OCI-LY3 (cell line): ENCODE data around the gene B3GNT2.

Experiments used
- EZH2phosphoT487 ChIP-seq: fragments of 200-600 bp; shearing (Covaris generic); IDR thresholded peaks from 2 replicates; pipeline ENCODE4 v1.6.1; 2018; ENCODE audit warnings: antibody characterized with exemption, mixed run types, low read depth
- TF ChIP-seq, protein P1 (sequence below): fragments of 200-600, 300-600 bp; sonication (generic); IDR thresholded peaks from 2 replicates; pipeline ENCODE4 v1.5.1; 2014; ENCODE audit warnings: antibody characterized with exemption, low read length, low read depth

- TF ChIP-seq, protein P1, sequence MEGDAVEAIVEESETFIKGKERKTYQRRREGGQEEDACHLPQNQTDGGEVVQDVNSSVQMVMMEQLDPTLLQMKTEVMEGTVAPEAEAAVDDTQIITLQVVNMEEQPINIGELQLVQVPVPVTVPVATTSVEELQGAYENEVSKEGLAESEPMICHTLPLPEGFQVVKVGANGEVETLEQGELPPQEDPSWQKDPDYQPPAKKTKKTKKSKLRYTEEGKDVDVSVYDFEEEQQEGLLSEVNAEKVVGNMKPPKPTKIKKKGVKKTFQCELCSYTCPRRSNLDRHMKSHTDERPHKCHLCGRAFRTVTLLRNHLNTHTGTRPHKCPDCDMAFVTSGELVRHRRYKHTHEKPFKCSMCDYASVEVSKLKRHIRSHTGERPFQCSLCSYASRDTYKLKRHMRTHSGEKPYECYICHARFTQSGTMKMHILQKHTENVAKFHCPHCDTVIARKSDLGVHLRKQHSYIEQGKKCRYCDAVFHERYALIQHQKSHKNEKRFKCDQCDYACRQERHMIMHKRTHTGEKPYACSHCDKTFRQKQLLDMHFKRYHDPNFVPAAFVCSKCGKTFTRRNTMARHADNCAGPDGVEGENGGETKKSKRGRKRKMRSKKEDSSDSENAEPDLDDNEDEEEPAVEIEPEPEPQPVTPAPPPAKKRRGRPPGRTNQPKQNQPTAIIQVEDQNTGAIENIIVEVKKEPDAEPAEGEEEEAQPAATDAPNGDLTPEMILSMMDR = no peak
- no peak for TF ChIP-seq EZH2phosphoT487
Observed at GRCh38 chr2:62181843-62182242, 14.1 kb upstream of the B3GNT2 start.
